Suprapubic skin (tissue), 4 donors: ENCODE results near the gene ACVR2B.

Source experiments
- CTCF ChIP-seq, 2 donors: fragments of 200-600 bp in 1 of 2; fragments of 450-650 bp in 1 of 2; sonication (generic) in 1 of 2; IDR thresholded peaks; one replicate each; pipeline ENCODE4 v1.5.1; 2016 to 2019; ENCODE audit warnings: antibody characterized with exemption in 2 of 2, mild to moderate bottlenecking in 1 of 2, moderate library complexity in 1 of 2
- POLR2A ChIP-seq, 2 donors: fragments of 450-650 bp; IDR thresholded peaks; one replicate each; pipeline ENCODE4 v1.6.1; 2017; ENCODE audit warnings: antibody characterized with exemption in 2 of 2, mild to moderate bottlenecking in 2 of 2, moderate library complexity in 2 of 2
- POLR2AphosphoS5 ChIP-seq, 3 donors: sonication (generic); formaldehyde crosslinking; IDR thresholded peaks; one replicate each; pipeline ENCODE4 v1.6.1; 2017; ENCODE audit warnings: antibody characterized with exemption in 3 of 3

GRCh38 chr3:38510631-38511030 lies 56.9 kb downstream of the ACVR2B start:
- TF ChIP-seq POLR2A (IDR thresholded peaks at IDR 0.05), result no peak
- TF ChIP-seq CTCF (IDR thresholded peaks at IDR 0.05), result no peak
- TF ChIP-seq POLR2AphosphoS5 (IDR thresholded peaks at IDR 0.05), result no peak
